Large intestine (tissue), 3 donors: ENCODE measurements around the gene POMT2. TPM values are rescaled to one million over a fixed set of nuclear protein-coding genes. Genes with fewer than 3 reads are reported as not detected.
"Not testable (repeated sequence)": the region's sequence is repeated elsewhere in the genome, so short reads cannot be mapped to it uniquely, and the experiment has no call there.

Source experiments
- DNase-seq, 2 donors: peaks; one replicate each; pipeline versions ENCODE4 v3.0.0 to v3.0.0-alpha.2; 2013
- H3K27ac ChIP-seq: one replicate; pipeline ENCODE4 v1.5.1; 2013; ENCODE audit warnings: low read length
- H3K27me3 ChIP-seq: 2 replicates; pipeline ENCODE4 v1.6.1; 2013; ENCODE audit warnings: low read length; ENCODE audit not compliant: control insufficient read depth, insufficient read depth
- H3K36me3 ChIP-seq: 2 replicates; pipeline ENCODE4 v1.6.1; 2013; ENCODE audit warnings: low read length; ENCODE audit not compliant: control insufficient read depth, insufficient read depth
- H3K4me1 ChIP-seq: one replicate; pipeline ENCODE4 v1.6.1; 2013; ENCODE audit warnings: low read length; ENCODE audit not compliant: control insufficient read depth, insufficient read depth
- H3K4me3 ChIP-seq: one replicate; pipeline ENCODE4 v1.5.1; 2013; ENCODE audit warnings: low read length
- H3K9me3 ChIP-seq: one replicate; pipeline ENCODE4 v1.6.1; 2013; ENCODE audit warnings: mild to moderate bottlenecking, low read depth, low read length, moderate library complexity; ENCODE audit not compliant: control insufficient read depth
- WGBS: methylation state at CpG from one replicate; pipeline ENCODE4 v1.1.5; 2013; ENCODE audit warnings: low lambda C conversion rate; ENCODE audit not compliant: insufficient coverage; 5-methylcytosine and 5-hydroxymethylcytosine counted together
- polyA plus RNA-seq: library from polyadenylated mRNA; unstranded; fragments of 120-200 nt; gene quantifications from one replicate; pipeline ENCODE4 v1.2.1, GENCODE V29; 2013

Gene POMT2
- polyA plus RNA-seq, 1 donor, result 17.2 TPM

- H3K4me3 ChIP-seq, H3K27me3 ChIP-seq, DNase-seq, H3K9me3 ChIP-seq, H3K4me1 ChIP-seq, H3K27ac ChIP-seq: not testable (repeated sequence)
- peaks cover 54% of the 10 kb centered on the region for H3K36me3 ChIP-seq
- WGBS, result 100% methylated on average over 2 of the region's 4 CpGs
These were observed 39.8 kb downstream of the POMT2 start for GRCh38 chr14:77280921-77281320.

- Histone ChIP-seq H3K9me3 (no peaks in the 10 kb centered on the region), H3K27ac (no peak overlapping the region), H3K4me3 (no peak overlapping the region), H3K36me3 (peaks cover 43% of the 10 kb centered on the region), H3K27me3 (no peaks in the 10 kb centered on the region), H3K4me1 (no peaks in the 10 kb centered on the region)
- no CpG with 5 or more reads among the region's 13 CpGs for WGBS
- no peak for DNase-seq
These were observed 41.0 kb downstream of the POMT2 start for GRCh38 chr14:77279719-77280118.

- no peaks in the 10 kb centered on the region for H3K9me3 ChIP-seq
- no peaks in the 10 kb centered on the region for H3K4me1 ChIP-seq
- peaks cover 32% of the 10 kb centered on the region for H3K36me3 ChIP-seq
- no CpG with 5 or more reads among the region's 14 CpGs for WGBS
- H3K4me3 ChIP-seq, result no peak overlapping the region
- H3K27me3 ChIP-seq, result no peaks in the 10 kb centered on the region
- no peak overlapping the region for H3K27ac ChIP-seq
- no peak for DNase-seq
These were observed 42.0 kb downstream of the POMT2 start for GRCh38 chr14:77278461-77279230.

GRCh38 chr14:77276959-77277358 lies 43.7 kb downstream of the POMT2 start:
- peaks cover 30% of the 10 kb centered on the region for H3K36me3 ChIP-seq
- H3K4me3 ChIP-seq, result no peak overlapping the region
- H3K9me3 ChIP-seq, result no peaks in the 10 kb centered on the region
- no peaks in the 10 kb centered on the region for H3K4me1 ChIP-seq
- H3K27me3 ChIP-seq, result peaks cover 8% of the 10 kb centered on the region
- H3K27ac ChIP-seq, result no peak overlapping the region
- DNase-seq, result no peak
- WGBS, result no CpG with 5 or more reads among the region's 12 CpGs

GRCh38 chr14:77276295-77276935 lies 44.3 kb downstream of the POMT2 start:
- Histone ChIP-seq H3K4me3 (no peak overlapping the region), H3K9me3 (no peaks in the 10 kb centered on the region), H3K27ac (no peak overlapping the region), H3K4me1 (no peaks in the 10 kb centered on the region), H3K27me3 (peaks cover 12% of the 10 kb centered on the region), H3K36me3 (peaks cover 30% of the 10 kb centered on the region)
- WGBS, result no CpG with 5 or more reads among the region's 15 CpGs
- no peak for DNase-seq

- no peak overlapping the region for H3K27ac ChIP-seq
- peak in 1 of 2 donors; percentile 10 for DNase-seq
- no CpG with 5 or more reads among the region's 8 CpGs for WGBS
- peaks cover 19% of the 10 kb centered on the region for H3K27me3 ChIP-seq
- no peaks in the 10 kb centered on the region for H3K9me3 ChIP-seq
- peaks cover 30% of the 10 kb centered on the region for H3K36me3 ChIP-seq
- H3K4me1 ChIP-seq, result no peaks in the 10 kb centered on the region
- no peak overlapping the region for H3K4me3 ChIP-seq
These were observed 45.1 kb downstream of the POMT2 start for GRCh38 chr14:77275601-77276017.

GRCh38 chr14:77275041-77275580 lies 45.6 kb downstream of the POMT2 start:
- H3K36me3 ChIP-seq, result peaks cover 27% of the 10 kb centered on the region
- no peak overlapping the region for H3K4me3 ChIP-seq
- no peaks in the 10 kb centered on the region for H3K9me3 ChIP-seq
- H3K27me3 ChIP-seq, result peaks cover 24% of the 10 kb centered on the region
- H3K27ac ChIP-seq, result no peak overlapping the region
- no peak for DNase-seq
- H3K4me1 ChIP-seq, result no peaks in the 10 kb centered on the region
- no CpG with 5 or more reads among the region's 5 CpGs for WGBS

- H3K4me3 ChIP-seq, result no peak overlapping the region
- WGBS, result no CpG with 5 or more reads among the region's 4 CpGs
- H3K27ac ChIP-seq, result no peak overlapping the region
- no peak for DNase-seq
- H3K27me3 ChIP-seq, result peaks cover 35% of the 10 kb centered on the region
- no peaks in the 10 kb centered on the region for H3K4me1 ChIP-seq
- H3K36me3 ChIP-seq, result peaks cover 15% of the 10 kb centered on the region
- H3K9me3 ChIP-seq, result peaks cover 3% of the 10 kb centered on the region
These were observed 46.9 kb downstream of the POMT2 start for GRCh38 chr14:77273796-77274195.

- Histone ChIP-seq H3K4me1 (no peaks in the 10 kb centered on the region), H3K4me3 (no peak overlapping the region), H3K9me3 (peaks cover 3% of the 10 kb centered on the region), H3K27ac (no peak overlapping the region), H3K27me3 (peaks cover 48% of the 10 kb centered on the region), H3K36me3 (peaks cover 5% of the 10 kb centered on the region)
- no peak for DNase-seq
- WGBS, result no CpG with 5 or more reads among the region's 4 CpGs
These were observed 48.4 kb downstream of the POMT2 start for GRCh38 chr14:77272261-77272660.

- H3K4me3 ChIP-seq, result no peak within 1 kb of the TSS
- no peak for DNase-seq
- 100% methylated on average over 1 of the region's 38 CpGs for WGBS
These were observed 49.5 kb downstream of the POMT2 start, which contains the start of gene NGB for GRCh38 chr14:77271113-77271710. Gene NGB (minus strand): TSS chr14:77271206. CDS start chr14:77270937, 269 bp downstream.

More at GRCh38 chr14:77271113-77271710, 49.5 kb downstream of the POMT2 start, which contains the start of gene NGB:
- H3K27ac ChIP-seq, result no peak within 1 kb of the TSS
- H3K27me3 ChIP-seq, result peaks cover 57% of the 10 kb centered on the region
- no peaks in the 10 kb centered on the region for H3K36me3 ChIP-seq
- peaks cover 3% of the 10 kb centered on the region for H3K9me3 ChIP-seq
- no peaks in the 10 kb centered on the region for H3K4me1 ChIP-seq
